ENCODE data around the gene GPC6.
A peak's percentile ranks its signal among the peaks of the same experiment; 100 is the strongest.

GPC6 gene

DNA sequence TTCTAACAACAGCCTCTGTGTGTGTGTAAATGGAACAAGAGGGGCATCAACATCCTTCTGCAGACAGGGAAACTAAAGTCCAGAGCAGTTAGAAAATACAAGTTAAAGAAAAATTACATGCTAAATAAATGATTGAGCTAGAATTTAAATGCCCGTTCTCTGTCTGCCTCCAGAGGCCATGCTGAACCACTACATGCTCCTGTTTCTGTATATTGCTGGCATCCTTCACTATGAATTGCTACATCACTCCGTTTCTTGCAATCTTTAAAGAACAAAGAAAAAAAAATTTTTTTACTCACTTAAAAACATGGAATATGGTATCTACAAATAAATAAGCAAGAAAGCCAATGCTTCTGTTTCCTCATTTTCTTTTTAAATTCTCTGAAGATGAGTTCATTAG, 1205.0 kb downstream of the GPC6 start:
- Histone ChIP-seq H3F3A (ENCODE audit: insufficient read depth, low read length) (no peaks in the 10 kb centered on the region), H3K4me2 (ENCODE audit: low read depth, low read length) (no peak overlapping the region), H3K79me2 (ENCODE audit: low read length) (no peaks in the 10 kb centered on the region), H3K27ac (ENCODE audit: low read length) (no peak overlapping the region), H3K4me3 (ENCODE audit: low read length) (no peak overlapping the region), H3K27me3 (replicated peaks; ENCODE audit: insufficient read depth, low read length) (no peaks in the 10 kb centered on the region), H3K9me3 (replicated peaks; ENCODE audit: insufficient read depth, low read length) (no peaks in the 10 kb centered on the region), H3K36me3 (replicated peaks; ENCODE audit: insufficient read depth, low read length) (no peaks in the 10 kb centered on the region), H4K20me1 (ENCODE audit: insufficient read depth, low read length) (no peaks in the 10 kb centered on the region), H3K4me1 (ENCODE audit: low read length) (no peaks in the 10 kb centered on the region), H2AFZ (ENCODE audit: low read length) (no peak overlapping the region), H3K9me2 (replicated peaks; ENCODE audit: insufficient read depth, low read length) (no peaks in the 10 kb centered on the region), H3K9ac (ENCODE audit: low read length) (no peak overlapping the region)
- DNase-seq: no peak
- TF ChIP-seq EZH2phosphoT487 (IDR thresholded peaks at IDR 0.05; ENCODE audit: low read length) (no peak), EZH2 (optimal IDR thresholded peaks at IDR 0.05; ENCODE audit: low read depth, low read length) (no peak)
- TF ChIP-seq, protein P1, sequence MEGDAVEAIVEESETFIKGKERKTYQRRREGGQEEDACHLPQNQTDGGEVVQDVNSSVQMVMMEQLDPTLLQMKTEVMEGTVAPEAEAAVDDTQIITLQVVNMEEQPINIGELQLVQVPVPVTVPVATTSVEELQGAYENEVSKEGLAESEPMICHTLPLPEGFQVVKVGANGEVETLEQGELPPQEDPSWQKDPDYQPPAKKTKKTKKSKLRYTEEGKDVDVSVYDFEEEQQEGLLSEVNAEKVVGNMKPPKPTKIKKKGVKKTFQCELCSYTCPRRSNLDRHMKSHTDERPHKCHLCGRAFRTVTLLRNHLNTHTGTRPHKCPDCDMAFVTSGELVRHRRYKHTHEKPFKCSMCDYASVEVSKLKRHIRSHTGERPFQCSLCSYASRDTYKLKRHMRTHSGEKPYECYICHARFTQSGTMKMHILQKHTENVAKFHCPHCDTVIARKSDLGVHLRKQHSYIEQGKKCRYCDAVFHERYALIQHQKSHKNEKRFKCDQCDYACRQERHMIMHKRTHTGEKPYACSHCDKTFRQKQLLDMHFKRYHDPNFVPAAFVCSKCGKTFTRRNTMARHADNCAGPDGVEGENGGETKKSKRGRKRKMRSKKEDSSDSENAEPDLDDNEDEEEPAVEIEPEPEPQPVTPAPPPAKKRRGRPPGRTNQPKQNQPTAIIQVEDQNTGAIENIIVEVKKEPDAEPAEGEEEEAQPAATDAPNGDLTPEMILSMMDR (IDR thresholded peaks at IDR 0.05; ENCODE audit: low read length): no peak

DNA sequence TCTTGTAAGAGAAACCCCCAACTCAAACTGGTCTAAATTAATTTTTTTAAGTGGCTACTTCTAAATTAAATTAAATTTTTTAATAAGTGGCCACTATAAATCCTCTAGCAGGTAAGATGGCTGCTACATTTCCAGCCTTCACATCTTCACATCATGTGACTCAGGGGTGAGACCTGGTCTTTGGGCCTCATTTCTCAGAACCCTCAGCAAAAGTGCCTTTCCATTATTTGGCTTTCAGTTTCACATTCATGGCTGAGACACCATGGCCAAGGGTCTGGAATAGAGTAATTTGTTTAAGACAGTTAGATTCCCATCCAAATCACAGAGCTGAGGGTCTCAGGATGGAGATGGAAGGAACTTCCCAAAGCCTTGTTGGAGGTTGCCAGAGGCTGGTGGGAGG, 1205.4 kb downstream of the GPC6 start:
- H3K36me3 ChIP-seq (replicated peaks; ENCODE audit: insufficient read depth, low read length): no peaks in the 10 kb centered on the region
- no peaks in the 10 kb centered on the region for H3K9me3 ChIP-seq (replicated peaks; ENCODE audit: insufficient read depth, low read length)
- TF ChIP-seq EZH2 (optimal IDR thresholded peaks at IDR 0.05; ENCODE audit: low read depth, low read length) (no peak), EZH2phosphoT487 (IDR thresholded peaks at IDR 0.05; ENCODE audit: low read length) (no peak)
- TF ChIP-seq, protein P1 (IDR thresholded peaks at IDR 0.05; ENCODE audit: low read length): no peak
- H3K9ac ChIP-seq (ENCODE audit: low read length): no peak overlapping the region
- H3K4me1 ChIP-seq (ENCODE audit: low read length): no peaks in the 10 kb centered on the region
- H3K27ac ChIP-seq (ENCODE audit: low read length): no peak overlapping the region
- H3F3A ChIP-seq (ENCODE audit: insufficient read depth, low read length): no peaks in the 10 kb centered on the region
- peak; percentile 28 for DNase-seq
- H3K9me2 ChIP-seq (replicated peaks; ENCODE audit: insufficient read depth, low read length): no peaks in the 10 kb centered on the region
- no peak overlapping the region for H3K4me2 ChIP-seq (ENCODE audit: low read depth, low read length)
- no peak overlapping the region for H2AFZ ChIP-seq (ENCODE audit: low read length)
- no peaks in the 10 kb centered on the region for H3K79me2 ChIP-seq (ENCODE audit: low read length)
- no peak overlapping the region for H3K4me3 ChIP-seq (ENCODE audit: low read length)
- H4K20me1 ChIP-seq (ENCODE audit: insufficient read depth, low read length): no peaks in the 10 kb centered on the region
- H3K27me3 ChIP-seq (replicated peaks; ENCODE audit: insufficient read depth, low read length): no peaks in the 10 kb centered on the region

DNA sequence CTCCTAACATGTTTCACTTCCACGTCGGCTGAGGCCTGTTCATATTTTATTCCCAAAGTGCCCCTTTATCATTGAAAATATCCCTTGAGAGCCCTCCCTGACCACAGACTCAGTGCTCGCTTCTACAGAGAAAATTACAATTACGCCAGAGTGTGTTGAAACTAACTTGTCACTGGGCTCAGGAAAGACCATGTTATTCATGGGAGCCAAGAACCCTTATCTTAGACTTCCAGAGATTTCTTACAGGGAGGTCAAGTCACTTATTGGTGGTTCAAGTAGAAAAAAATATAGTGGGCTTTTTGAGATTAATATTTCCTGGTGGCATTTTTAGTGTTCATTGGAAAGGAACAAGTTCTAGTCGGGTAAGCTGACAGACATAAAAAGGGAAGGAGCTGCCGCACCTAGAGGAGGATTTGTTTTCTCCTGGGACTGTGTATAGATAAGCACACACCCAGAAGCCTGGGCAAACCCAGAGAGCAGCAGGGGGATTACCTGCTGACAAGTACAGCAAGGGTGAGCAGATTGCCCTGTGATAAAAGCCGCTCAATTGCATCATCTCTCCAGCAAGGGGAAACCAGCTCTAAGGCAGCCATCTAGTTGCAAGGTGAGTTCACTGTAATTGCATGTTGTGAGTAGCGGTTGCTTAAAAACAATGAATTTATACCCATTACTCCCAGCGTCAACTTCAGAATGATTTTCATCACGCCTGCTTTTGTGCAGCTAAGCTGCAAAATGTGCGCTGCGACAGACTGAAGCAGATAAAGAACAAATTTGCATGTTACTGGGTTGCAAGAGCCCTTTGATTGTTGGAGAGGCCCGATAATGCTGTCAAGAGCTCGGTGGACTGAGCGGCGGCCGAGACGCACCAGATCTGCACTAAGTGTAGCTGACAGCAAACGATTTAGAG, 1206.7 kb downstream of the GPC6 start:
- no peaks in the 10 kb centered on the region for H3K9me2 ChIP-seq (replicated peaks; ENCODE audit: insufficient read depth, low read length)
- H3K9me3 ChIP-seq (replicated peaks; ENCODE audit: insufficient read depth, low read length): no peaks in the 10 kb centered on the region
- H3K9ac ChIP-seq (ENCODE audit: low read length): no peak overlapping the region
- no peaks in the 10 kb centered on the region for H3K27me3 ChIP-seq (replicated peaks; ENCODE audit: insufficient read depth, low read length)
- no peak overlapping the region for H2AFZ ChIP-seq (ENCODE audit: low read length)
- H3K36me3 ChIP-seq (replicated peaks; ENCODE audit: insufficient read depth, low read length): no peaks in the 10 kb centered on the region
- H3K4me2 ChIP-seq (ENCODE audit: low read depth, low read length): no peak overlapping the region
- H4K20me1 ChIP-seq (ENCODE audit: insufficient read depth, low read length): no peaks in the 10 kb centered on the region
- TF ChIP-seq EZH2phosphoT487 (IDR thresholded peaks at IDR 0.05; ENCODE audit: low read length): no peak
- TF ChIP-seq, protein P1 (IDR thresholded peaks at IDR 0.05; ENCODE audit: low read length): no peak
- no peak overlapping the region for H3K27ac ChIP-seq (ENCODE audit: low read length)
- no peaks in the 10 kb centered on the region for H3K4me1 ChIP-seq (ENCODE audit: low read length)
- no peak overlapping the region for H3K4me3 ChIP-seq (ENCODE audit: low read length)
- no peaks in the 10 kb centered on the region for H3K79me2 ChIP-seq (ENCODE audit: low read length)
- DNase-seq: no peak
- no peaks in the 10 kb centered on the region for H3F3A ChIP-seq (ENCODE audit: insufficient read depth, low read length)
